Measurements from ENCODE around the gene VIPR2. TPM values are rescaled to one million over a fixed set of nuclear protein-coding genes. Genes with fewer than 3 reads are reported as not detected.

VIPR2 gene
- total RNA-seq, 2 donors from 2014 or later = 10.9 to 18.2 TPM

DNA sequence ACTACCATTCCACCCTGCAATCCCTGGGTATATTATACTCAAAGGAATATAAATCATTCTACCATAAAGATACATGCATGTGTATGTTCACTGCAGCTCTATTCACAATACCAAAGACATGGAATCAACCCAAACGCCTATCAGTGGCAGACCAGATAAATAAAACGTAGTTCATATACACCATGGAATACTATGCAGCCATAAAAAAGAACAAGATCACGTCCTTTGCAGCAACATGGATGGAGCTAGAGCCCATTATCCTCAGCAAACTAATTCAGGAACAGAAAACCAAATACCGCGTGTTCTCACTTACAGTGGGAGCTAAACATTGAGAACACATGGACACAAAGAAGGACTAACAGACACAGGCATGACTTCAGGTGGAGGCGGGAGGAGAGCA lies 150.0 kb downstream of the VIPR2 start:
- 81 to 82% methylated on average over 6 of the region's 6 CpGs for WGBS, 2 donors
- Histone ChIP-seq H3K4me3 (no peak overlapping the region), H3K36me3 (replicated peaks in 1 of 2; ENCODE audit: insufficient read depth in 1 of 2, low read depth in 2 of 2) (no peaks in the 10 kb centered on the region), H3K27me3 (peaks cover 0 to 7% of the 10 kb centered on the region in 2 donors), H3K4me1 (peaks cover 8% of the 10 kb centered on the region), H3K9me3 (peaks cover 0 to 7% (median 0%) of the 10 kb centered on the region in 3 donors), H3K27ac (no peak overlapping the region)
- intact Hi-C loops (cut with DNase I) = no loop called here
- no peak for TF ChIP-seq POLR2A (IDR thresholded peaks at IDR 0.05)
- TF ChIP-seq, protein P1, sequence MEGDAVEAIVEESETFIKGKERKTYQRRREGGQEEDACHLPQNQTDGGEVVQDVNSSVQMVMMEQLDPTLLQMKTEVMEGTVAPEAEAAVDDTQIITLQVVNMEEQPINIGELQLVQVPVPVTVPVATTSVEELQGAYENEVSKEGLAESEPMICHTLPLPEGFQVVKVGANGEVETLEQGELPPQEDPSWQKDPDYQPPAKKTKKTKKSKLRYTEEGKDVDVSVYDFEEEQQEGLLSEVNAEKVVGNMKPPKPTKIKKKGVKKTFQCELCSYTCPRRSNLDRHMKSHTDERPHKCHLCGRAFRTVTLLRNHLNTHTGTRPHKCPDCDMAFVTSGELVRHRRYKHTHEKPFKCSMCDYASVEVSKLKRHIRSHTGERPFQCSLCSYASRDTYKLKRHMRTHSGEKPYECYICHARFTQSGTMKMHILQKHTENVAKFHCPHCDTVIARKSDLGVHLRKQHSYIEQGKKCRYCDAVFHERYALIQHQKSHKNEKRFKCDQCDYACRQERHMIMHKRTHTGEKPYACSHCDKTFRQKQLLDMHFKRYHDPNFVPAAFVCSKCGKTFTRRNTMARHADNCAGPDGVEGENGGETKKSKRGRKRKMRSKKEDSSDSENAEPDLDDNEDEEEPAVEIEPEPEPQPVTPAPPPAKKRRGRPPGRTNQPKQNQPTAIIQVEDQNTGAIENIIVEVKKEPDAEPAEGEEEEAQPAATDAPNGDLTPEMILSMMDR (IDR thresholded peaks at IDR 0.05) = no peak
- DNase-seq (no peak), ATAC-seq (no peak)

DNA sequence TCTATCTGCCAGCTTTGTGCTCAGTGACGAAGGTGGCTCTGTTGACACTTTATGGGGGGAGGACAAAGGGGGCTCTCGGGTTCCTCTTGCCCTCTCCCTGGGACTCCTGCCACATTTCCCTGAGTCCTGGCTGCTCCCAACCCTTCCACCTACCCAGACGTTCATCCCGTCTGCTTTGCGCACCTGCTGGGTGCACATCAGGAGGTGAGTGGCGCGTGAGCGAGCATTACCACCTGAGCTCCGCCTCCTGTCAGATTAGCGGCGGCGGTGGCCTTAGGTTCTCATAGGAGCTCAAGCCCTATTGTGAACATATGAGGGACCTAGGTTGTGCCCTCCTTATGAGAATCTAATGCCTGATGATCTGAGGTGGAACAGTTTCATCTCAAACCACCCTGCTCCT lies 151.1 kb downstream of the VIPR2 start:
- Histone ChIP-seq H3K4me1 (peaks cover 8% of the 10 kb centered on the region), H3K36me3 (replicated peaks in 1 of 2; ENCODE audit: insufficient read depth in 1 of 2, low read depth in 2 of 2) (no peaks in the 10 kb centered on the region), H3K27me3 (peaks cover 0 to 7% of the 10 kb centered on the region in 2 donors), H3K4me3 (no peak overlapping the region), H3K27ac (no peak overlapping the region), H3K9me3 (peaks cover 0 to 7% (median 0%) of the 10 kb centered on the region in 3 donors)
- ATAC-seq (no peak), DNase-seq (no peak)
- 81 to 85% methylated on average over 12 of the region's 12 CpGs for WGBS, 2 donors
- TF ChIP-seq, protein P1 (IDR thresholded peaks at IDR 0.05) = no peak
- TF ChIP-seq POLR2A (IDR thresholded peaks at IDR 0.05) = no peak
- intact Hi-C loops (cut with DNase I) = no loop called here

DNA sequence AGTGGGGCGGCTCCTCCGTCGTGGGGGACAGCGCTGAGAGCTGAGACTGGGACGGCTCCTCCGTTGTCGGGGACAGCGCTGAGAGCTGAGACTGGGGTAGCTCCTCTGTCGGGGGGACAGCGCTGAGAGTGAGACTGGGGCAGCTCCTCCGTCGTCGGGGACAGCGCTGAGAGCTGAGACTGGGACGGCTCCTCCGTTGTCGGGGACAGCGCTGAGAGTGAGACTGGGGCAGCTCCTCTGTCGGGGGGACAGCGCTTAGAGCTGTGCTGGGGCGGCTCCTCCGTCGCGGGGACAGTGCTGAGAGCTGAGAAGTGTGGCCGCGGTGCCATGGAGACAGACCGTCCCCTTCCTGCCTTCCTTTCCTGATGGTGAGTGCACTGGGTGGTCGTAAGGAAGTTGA lies 151.9 kb downstream of the VIPR2 start:
- Histone ChIP-seq H3K9me3 (peaks cover 0 to 7% (median 0%) of the 10 kb centered on the region in 3 donors), H3K27ac (no peak overlapping the region), H3K36me3 (replicated peaks in 1 of 2; ENCODE audit: insufficient read depth in 1 of 2, low read depth in 2 of 2) (no peaks in the 10 kb centered on the region), H3K4me1 (peaks cover 8% of the 10 kb centered on the region), H3K27me3 (peaks cover 0 to 7% of the 10 kb centered on the region in 2 donors), H3K4me3 (no peak overlapping the region)
- no peak for DNase-seq
- WGBS, 2 donors = 24 to 27% methylated on average over 20 to 27 of the region's 28 CpGs
- TF ChIP-seq POLR2A (IDR thresholded peaks at IDR 0.05) = no peak
- TF ChIP-seq, protein P1 (IDR thresholded peaks at IDR 0.05) = no peak
- intact Hi-C loops (cut with DNase I) = no loop called here
- no peak for ATAC-seq

DNA sequence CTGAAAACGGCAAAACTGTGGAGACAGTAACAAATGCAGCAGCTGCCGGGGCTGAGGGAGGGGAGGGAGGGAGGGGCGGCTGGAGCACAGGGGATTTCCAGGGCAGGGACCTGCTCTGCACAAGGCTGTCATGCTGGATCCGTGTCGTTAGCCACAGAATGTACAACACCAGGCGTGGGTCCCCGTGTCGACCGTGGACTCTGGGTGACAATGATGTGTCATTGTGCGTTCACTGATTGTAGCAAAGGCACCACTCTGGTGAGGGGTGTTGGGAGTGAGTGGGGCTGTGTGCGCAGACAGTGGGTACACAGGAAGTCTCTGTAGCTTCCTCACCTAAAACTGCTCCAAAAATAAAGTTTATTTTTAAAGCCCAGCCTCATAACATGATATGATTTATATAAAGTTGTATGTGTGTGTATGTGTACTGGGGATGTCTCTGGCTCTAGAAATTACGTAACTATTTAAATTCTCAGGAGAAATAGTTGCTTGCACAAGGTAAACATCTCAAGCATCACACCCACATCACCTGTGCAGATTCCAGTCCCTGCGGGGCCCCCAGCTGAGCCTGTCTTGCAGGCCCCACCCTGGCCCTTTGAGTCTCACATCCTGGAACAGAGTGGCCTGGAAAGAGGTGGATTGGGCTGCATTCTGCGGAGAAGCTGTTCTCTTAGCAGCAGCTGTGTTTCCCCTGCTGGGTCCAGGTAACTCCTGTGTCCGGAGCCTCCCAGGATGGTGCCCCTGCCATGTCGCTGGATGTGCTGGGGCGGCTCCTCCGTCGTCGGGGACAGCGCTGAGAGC lies 152.6 kb downstream of the VIPR2 start:
- Histone ChIP-seq H3K27me3 (peaks cover 0 to 7% of the 10 kb centered on the region in 2 donors), H3K9me3 (peaks cover 0 to 7% (median 0%) of the 10 kb centered on the region in 3 donors), H3K27ac (no peak overlapping the region), H3K4me1 (peaks cover 4% of the 10 kb centered on the region), H3K4me3 (no peak overlapping the region), H3K36me3 (replicated peaks in 1 of 2; ENCODE audit: insufficient read depth in 1 of 2, low read depth in 2 of 2) (no peaks in the 10 kb centered on the region)
- intact Hi-C loops (cut with DNase I) = no loop called here
- no peak for TF ChIP-seq POLR2A (IDR thresholded peaks at IDR 0.05)
- TF ChIP-seq, protein P1 (IDR thresholded peaks at IDR 0.05) = no peak
- ATAC-seq = no peak
- 22 to 36% methylated on average over 19 to 21 of the region's 21 CpGs for WGBS, 2 donors
- no peak for DNase-seq

DNA sequence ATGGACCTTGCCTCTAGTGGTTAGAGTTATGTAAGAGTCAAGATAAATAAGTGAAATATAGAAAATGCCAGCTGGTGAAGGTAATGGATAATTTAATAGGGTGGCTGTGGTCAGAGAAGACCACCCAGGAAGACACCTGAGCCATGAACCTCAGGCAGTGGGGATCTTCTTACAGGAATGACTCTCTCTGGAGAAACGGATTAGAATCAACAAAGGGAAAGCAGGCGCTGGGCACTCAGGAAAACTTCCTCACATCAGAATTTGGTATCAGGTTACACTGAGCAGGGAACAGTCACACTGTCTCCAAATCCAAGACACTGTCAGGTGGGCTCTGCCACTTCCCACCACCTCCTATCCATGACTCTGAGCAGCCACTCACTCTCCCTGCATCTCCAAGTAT lies 155.7 kb downstream of the VIPR2 start:
- 55 to 78% methylated on average over 2 of the region's 2 CpGs for WGBS, 2 donors
- Histone ChIP-seq H3K27me3 (peaks cover 0 to 7% of the 10 kb centered on the region in 2 donors), H3K27ac (no peak overlapping the region), H3K4me1 (no peaks in the 10 kb centered on the region), H3K4me3 (no peak overlapping the region), H3K9me3 (peaks cover 0 to 5% (median 0%) of the 10 kb centered on the region in 3 donors), H3K36me3 (replicated peaks in 1 of 2; ENCODE audit: insufficient read depth in 1 of 2, low read depth in 2 of 2) (no peaks in the 10 kb centered on the region)
- intact Hi-C loops (cut with DNase I) = no loop called here
- DNase-seq (no peak), ATAC-seq (no peak)
- TF ChIP-seq, protein P1 (IDR thresholded peaks at IDR 0.05) = no peak
- TF ChIP-seq POLR2A (IDR thresholded peaks at IDR 0.05) = no peak
